Stomach (tissue), 9 donors: ENCODE data around the gene RERE. TPM values are rescaled to one million over a fixed set of nuclear protein-coding genes. Genes with fewer than 3 reads are reported as not detected.

Source experiments
- DNase-seq, 2 donors: peaks; one replicate each; pipeline versions ENCODE4 v3.0.0 to v3.0.0-alpha.2; 2013 to 2019
- H3K27ac ChIP-seq, 5 donors: fragments of 200-600 bp in 4 of 5; sonication (generic) in 4 of 5; one replicate each; pipeline ENCODE4 v1.5.1; 2013 to 2019; ENCODE audit warnings: mild to moderate bottlenecking in 1 of 5, moderate library complexity in 1 of 5
- H3K27me3 ChIP-seq, 3 donors: fragments of 200-600 bp; sonication (generic); one replicate each; pipeline ENCODE4 v1.5.1; 2017 to 2019; ENCODE audit warnings: mixed run types in 1 of 3
- H3K36me3 ChIP-seq, 4 donors: fragments of 200-600 bp; sonication (generic); 1 replicate in 3 of 4; 2 replicates in 1 of 4; pipeline ENCODE4 v1.5.1; 2016 to 2019
- H3K4me1 ChIP-seq, 4 donors: fragments of 200-600 bp; sonication (generic); one replicate each; pipeline ENCODE4 v1.5.1; 2016 to 2019
- H3K4me3 ChIP-seq, 4 donors: fragments of 200-600 bp; sonication (generic) in 3 of 4; one replicate each; pipeline ENCODE4 v1.5.1; 2016 to 2019; ENCODE audit warnings: mild to moderate bottlenecking in 1 of 4
- H3K9me3 ChIP-seq, 4 donors: fragments of 200-600 bp; sonication (generic); one replicate each; pipeline ENCODE4 v1.5.1; 2016 to 2019
- EP300 ChIP-seq: sonication (generic); formaldehyde crosslinking; IDR thresholded peaks from one replicate; pipeline ENCODE4 v1.6.1; 2017; ENCODE audit warnings: antibody characterized with exemption
- POLR2A ChIP-seq, 4 donors: fragments of 450-650 bp; IDR thresholded peaks; one replicate each; pipeline ENCODE4 v1.6.1; 2016; ENCODE audit warnings: antibody characterized with exemption in 4 of 4, control low read depth in 2 of 4, mild to moderate bottlenecking in 1 of 4, moderate library complexity in 1 of 4
- POLR2AphosphoS5 ChIP-seq, 3 donors: sonication (generic); formaldehyde crosslinking; IDR thresholded peaks; one replicate each; pipeline ENCODE4 v1.6.1; 2016; ENCODE audit warnings: antibody characterized with exemption in 3 of 3
- WGBS, 5 donors: extraction: QIAGEN DNeasy Blood & Tissue Kit in 3 of 5; methylation state at CpG; one replicate each; pipeline versions ENCODE4 v1.1.5 to v1.1.7; 2013 to 2018; 5-methylcytosine and 5-hydroxymethylcytosine counted together
- intact Hi-C: fragments of 100-400 bp; cut with DNase I; formaldehyde crosslinking; loops from one replicate; pipeline ENCODE4 v1.15.1; 2023; ENCODE audit warnings: low total_unique reads
- polyA plus RNA-seq, 3 donors: library from polyadenylated mRNA; stranded (reverse); fragments of 200-250 nt; gene quantifications; one replicate each; pipeline ENCODE4 v1.2.3, GENCODE V29; 2013
- total RNA-seq, 5 donors: library from RNA; depleted of rRNA; stranded (reverse); fragments of >200 nt; gene quantifications; one replicate each; pipeline versions ENCODE4 v1.1.0 to v1.2.3, GENCODE V29; 2014 to 2016
- TF ChIP-seq, protein P1 (sequence below), 7 experiments: fragments of 450-650 bp in 4 of 7; fragments of 200-600 bp in 3 of 7; sonication (generic) in 3 of 7; IDR thresholded peaks; one replicate each; pipeline ENCODE4 v1.5.1; 2016 to 2019; ENCODE audit warnings: antibody characterized with exemption in 7 of 7, control low read depth in 2 of 7, mild to moderate bottlenecking in 1 of 7
- donor health status: healthy with polysubstance abuse.
- donor health status: Bipolar disorder and iron deficiency.
- donor health status: healthy.

Gene RERE
- total and polyA plus RNA-seq, 8 donors: 15.6 to 198 (median 79.3) TPM

DNA sequence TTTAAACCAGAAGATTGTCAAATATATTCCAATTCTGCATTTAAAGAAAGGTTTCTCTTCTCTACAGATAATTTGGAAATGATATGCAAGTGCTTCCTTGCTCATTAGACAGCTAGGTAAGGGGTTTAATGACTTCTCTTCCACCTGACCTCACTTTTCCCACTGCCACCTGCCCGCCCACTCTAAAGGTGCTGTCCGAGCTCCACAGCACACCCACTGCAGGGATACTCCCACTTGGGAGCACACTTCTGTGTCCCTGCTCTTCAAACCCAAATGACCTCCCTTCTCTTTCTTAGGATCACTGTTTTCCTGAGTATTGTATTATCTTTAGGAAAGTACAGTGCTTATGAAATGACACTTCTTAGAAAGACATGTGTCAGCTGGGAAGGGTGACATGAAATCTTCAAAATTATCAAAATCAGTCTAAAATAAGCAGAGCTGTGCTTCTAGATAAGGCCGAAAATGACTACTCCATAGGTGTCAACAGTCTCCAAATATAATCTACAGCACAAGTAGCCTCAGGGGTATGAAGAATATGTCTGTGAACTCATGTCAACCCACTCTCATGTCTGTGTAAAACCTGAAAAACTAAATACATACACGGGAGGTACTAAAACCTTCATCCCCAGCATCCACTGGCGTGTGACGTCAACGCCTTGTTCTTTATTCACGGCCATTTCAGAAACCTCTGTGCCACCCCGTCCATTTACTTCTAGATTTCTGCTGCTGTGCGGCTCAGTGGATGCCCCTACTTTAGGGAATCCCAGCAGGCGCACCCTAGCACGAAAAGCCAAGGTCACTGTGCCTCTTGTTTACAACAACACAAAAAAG is 428.5 kb downstream of the RERE start:
- no peaks in the 10 kb centered on the region for H3K9me3 ChIP-seq
- H3K4me1 ChIP-seq: peaks cover 26 to 91% (median 68%) of the 10 kb centered on the region in 4 donors
- 92 to 97% (median 94%) methylated on average over 12 of the region's 12 CpGs for WGBS, 5 donors

DNA sequence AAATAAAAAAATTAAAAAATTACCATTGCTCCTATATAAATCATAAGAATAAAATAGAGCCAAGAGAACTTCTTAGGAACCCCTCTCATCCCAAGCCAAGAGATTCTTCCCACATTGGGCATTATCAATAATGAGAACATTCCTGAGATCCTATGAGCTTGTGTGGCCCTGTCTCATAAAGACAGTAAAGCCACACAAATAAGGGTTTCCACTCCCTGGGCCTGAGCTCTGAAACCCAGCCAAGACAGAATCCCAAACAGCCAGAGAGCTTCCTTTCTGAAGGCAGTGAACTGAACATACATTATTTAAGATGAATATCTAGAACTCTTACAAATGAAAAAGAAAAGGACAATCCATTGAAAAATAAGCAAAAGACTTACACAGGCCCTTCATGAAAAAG is 431.2 kb downstream of the RERE start:
- H3K27me3 ChIP-seq: no peaks in the 10 kb centered on the region
- H3K36me3 ChIP-seq: peaks cover 0 to 35% (median 27%) of the 10 kb centered on the region in 4 donors
- TF ChIP-seq POLR2AphosphoS5 (IDR thresholded peaks at IDR 0.05) (no peak), EP300 (no peak), POLR2A (IDR thresholded peaks at IDR 0.05) (no peak)
- TF ChIP-seq, protein P1, sequence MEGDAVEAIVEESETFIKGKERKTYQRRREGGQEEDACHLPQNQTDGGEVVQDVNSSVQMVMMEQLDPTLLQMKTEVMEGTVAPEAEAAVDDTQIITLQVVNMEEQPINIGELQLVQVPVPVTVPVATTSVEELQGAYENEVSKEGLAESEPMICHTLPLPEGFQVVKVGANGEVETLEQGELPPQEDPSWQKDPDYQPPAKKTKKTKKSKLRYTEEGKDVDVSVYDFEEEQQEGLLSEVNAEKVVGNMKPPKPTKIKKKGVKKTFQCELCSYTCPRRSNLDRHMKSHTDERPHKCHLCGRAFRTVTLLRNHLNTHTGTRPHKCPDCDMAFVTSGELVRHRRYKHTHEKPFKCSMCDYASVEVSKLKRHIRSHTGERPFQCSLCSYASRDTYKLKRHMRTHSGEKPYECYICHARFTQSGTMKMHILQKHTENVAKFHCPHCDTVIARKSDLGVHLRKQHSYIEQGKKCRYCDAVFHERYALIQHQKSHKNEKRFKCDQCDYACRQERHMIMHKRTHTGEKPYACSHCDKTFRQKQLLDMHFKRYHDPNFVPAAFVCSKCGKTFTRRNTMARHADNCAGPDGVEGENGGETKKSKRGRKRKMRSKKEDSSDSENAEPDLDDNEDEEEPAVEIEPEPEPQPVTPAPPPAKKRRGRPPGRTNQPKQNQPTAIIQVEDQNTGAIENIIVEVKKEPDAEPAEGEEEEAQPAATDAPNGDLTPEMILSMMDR (IDR thresholded peaks at IDR 0.05): no peak
- H3K27ac ChIP-seq: peak overlapping the region in 1 of 5 donors; percentile 11
- DNase-seq: no peak
- peaks cover 37 to 92% (median 71%) of the 10 kb centered on the region in 4 donors for H3K4me1 ChIP-seq
- no peak overlapping the region for H3K4me3 ChIP-seq
- intact Hi-C loops: no loop called here
- H3K9me3 ChIP-seq: no peaks in the 10 kb centered on the region

More for the DNA sequence above, 428.5 kb downstream of the RERE start:
- intact Hi-C loops: no loop called here
- Histone ChIP-seq H3K27me3 (no peaks in the 10 kb centered on the region), H3K4me3 (no peak overlapping the region), H3K27ac (no peak overlapping the region), H3K36me3 (peaks cover 0 to 46% (median 32%) of the 10 kb centered on the region in 4 donors)
- DNase-seq: no peak
- no peak for TF ChIP-seq POLR2AphosphoS5 (IDR thresholded peaks at IDR 0.05)
- TF ChIP-seq, protein P1 (IDR thresholded peaks at IDR 0.05): no peak
- TF ChIP-seq POLR2A (IDR thresholded peaks at IDR 0.05): no peak
- no peak for TF ChIP-seq EP300

DNA sequence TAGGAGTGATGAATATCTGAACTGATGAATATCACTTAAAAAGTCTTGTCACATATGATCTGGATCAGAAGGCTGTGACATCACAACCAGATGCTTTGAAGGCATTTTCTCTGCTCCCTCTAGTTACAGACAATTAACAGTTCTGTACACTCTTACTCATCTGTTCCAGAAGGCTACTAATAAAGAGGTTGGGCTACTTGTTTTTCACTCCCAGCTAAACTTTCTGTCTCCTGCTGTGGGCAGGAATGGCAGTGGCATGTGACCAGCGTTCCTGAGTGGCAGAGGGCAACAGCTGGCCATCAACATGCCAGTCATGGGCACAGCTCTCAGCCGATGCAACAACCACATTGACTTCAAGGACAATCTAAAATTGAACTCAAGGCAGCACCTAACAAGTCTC is 432.9 kb downstream of the RERE start:
- Histone ChIP-seq H3K36me3 (peaks cover 0 to 37% (median 31%) of the 10 kb centered on the region in 4 donors), H3K4me3 (no peak overlapping the region), H3K4me1 (peaks cover 45 to 92% (median 72%) of the 10 kb centered on the region in 4 donors), H3K27ac (peak overlapping the region in 2 of 5 donors; percentile 1 to 27), H3K9me3 (no peaks in the 10 kb centered on the region), H3K27me3 (no peaks in the 10 kb centered on the region)
- intact Hi-C loops: no loop called here
- DNase-seq: no peak
- WGBS, 5 donors: 38 to 72% (median 47%) methylated on average over 2 of the region's 2 CpGs
- TF ChIP-seq EP300: no peak
- TF ChIP-seq, protein P1 (IDR thresholded peaks at IDR 0.05): no peak
- no peak for TF ChIP-seq POLR2AphosphoS5 (IDR thresholded peaks at IDR 0.05)
- TF ChIP-seq POLR2A (IDR thresholded peaks at IDR 0.05): no peak

- intact Hi-C loops: no loop called here
- no peaks in the 10 kb centered on the region for H3K27me3 ChIP-seq
- peak overlapping the region in 2 of 5 donors; percentile 1 to 27 for H3K27ac ChIP-seq
- no peak overlapping the region for H3K4me3 ChIP-seq
- 63 to 85% (median 79%) methylated on average over 6 of the region's 6 CpGs for WGBS, 5 donors
- H3K36me3 ChIP-seq: peaks cover 0 to 34% (median 28%) of the 10 kb centered on the region in 4 donors
- no peaks in the 10 kb centered on the region for H3K9me3 ChIP-seq
- peaks cover 50 to 95% (median 76%) of the 10 kb centered on the region in 4 donors for H3K4me1 ChIP-seq
- no peak for TF ChIP-seq POLR2AphosphoS5 (IDR thresholded peaks at IDR 0.05)
- TF ChIP-seq, protein P1 (IDR thresholded peaks at IDR 0.05): no peak
- TF ChIP-seq EP300: no peak
- TF ChIP-seq POLR2A (IDR thresholded peaks at IDR 0.05): no peak
- DNase-seq: no peak
Measured at GRCh38 chr1:8384088-8384487, 433.4 kb downstream of the RERE start.
